Stimulated activated CD4-positive, alpha-beta T cell treated with anti-CD3 and anti-CD28 coated beads, Interleukin-4, amount 100 ng/mL, for 48 hours (primary cell): ENCODE data around the gene KLK12.

ENCODE experiments used
- DNase-seq, 2 donors: peaks; one replicate each; pipeline ENCODE4 v3.0.0-alpha.2; 2020; ENCODE audit warnings: low read depth in 2 of 2

Gene KLK12

DNA sequence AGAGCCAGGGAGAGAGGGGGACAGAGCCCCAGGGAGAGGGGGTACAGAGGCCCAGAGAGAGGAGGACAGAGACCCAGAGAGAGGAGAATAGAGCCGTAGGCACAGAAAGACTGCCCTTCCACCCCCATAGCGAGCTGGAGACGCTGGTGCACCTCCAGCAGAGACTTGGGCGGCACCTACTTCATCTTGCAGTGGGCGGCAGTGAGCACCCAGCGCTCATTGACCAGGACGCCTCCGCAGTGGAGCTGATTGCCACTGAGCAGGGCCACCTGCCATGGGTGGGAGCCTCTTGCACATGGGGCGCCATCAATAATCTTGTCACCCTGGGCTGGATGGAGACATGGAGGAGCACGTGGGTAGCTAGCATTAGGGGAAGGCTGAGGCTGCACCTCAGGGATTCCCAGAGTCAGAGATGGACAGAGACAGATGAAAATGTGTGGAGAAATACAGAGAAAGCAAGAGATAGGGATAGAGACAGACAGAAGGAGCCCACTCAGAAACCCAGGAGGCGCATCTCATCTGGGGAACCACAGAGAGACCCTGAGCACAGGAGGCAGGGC is 53.1 kb downstream of the KLK12 start:
- no peak for DNase-seq

DNA sequence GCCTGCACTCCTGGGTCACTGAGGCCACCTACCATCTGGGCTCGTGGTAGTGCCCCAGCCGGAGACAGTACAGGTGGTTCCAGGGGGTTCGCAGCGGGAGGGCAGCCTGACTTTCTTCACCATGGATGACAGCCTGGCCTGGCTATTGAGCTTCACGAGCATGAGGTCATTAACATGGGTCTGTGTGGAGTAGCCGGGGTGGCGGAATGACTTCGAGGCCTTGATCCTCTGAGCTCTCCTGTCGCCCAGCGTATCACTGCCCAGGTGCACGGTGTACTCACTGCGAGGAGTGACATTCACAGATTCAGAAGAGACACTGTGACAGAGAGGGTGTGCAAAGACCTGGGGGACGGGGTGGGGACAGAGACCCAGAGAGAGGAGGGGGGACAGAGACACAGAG is 54.6 kb downstream of the KLK12 start:
- DNase-seq: no peak

DNA sequence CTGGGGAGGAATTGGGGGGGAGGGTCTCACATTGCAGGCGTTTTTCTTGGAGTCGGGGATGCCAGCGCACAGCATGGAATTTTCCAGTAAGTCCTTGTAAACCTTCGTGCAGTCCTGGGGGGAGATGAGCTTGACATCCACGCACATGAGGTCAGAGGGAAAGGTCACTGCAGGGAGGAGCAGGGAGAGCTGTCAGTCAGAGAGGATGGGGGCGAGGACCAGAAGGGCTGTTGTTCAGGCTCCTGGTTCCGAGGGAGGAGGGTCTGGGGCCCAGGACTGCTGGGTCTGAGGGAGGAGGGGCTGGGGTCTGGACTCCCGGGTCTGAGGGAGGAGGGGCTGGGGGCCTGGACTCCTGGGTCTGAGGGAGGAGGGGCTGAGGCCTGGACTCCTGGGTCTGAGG is 55.0 kb downstream of the KLK12 start:
- no peak for DNase-seq
